Breast epithelium (tissue), 3 donors: ENCODE data around the gene RAD50.

Experiments used
- POLR2A ChIP-seq: fragments of 450-650 bp; IDR thresholded peaks from one replicate; pipeline ENCODE4 v1.6.1; 2016; ENCODE audit warnings: antibody characterized with exemption, mild to moderate bottlenecking, moderate library complexity
- TF ChIP-seq, protein P1 (sequence below), 3 donors: fragments of 450-650 bp; IDR thresholded peaks; one replicate each; pipeline ENCODE4 v1.5.1; 2016 to 2017; ENCODE audit warnings: antibody characterized with exemption in 3 of 3, mild to moderate bottlenecking in 3 of 3, moderate library complexity in 3 of 3

DNA sequence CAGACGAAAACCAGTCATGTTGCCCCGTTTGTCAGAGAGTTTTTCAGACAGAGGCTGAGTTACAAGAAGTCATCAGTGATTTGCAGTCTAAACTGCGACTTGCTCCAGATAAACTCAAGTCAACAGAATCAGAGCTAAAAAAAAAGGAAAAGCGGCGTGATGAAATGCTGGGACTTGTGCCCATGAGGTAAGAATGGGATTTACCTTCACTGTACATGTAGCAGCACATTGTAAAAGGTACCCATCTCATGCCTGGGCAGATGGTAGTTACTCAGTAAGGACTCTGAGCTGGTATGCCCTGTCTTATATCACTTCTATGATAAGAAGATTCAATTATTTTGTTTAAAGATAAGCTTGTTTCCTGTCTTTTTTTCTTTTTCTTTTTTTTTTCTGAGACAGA, 38.8 kb downstream of the RAD50 start:
- no peak for TF ChIP-seq POLR2A
- TF ChIP-seq, protein P1, sequence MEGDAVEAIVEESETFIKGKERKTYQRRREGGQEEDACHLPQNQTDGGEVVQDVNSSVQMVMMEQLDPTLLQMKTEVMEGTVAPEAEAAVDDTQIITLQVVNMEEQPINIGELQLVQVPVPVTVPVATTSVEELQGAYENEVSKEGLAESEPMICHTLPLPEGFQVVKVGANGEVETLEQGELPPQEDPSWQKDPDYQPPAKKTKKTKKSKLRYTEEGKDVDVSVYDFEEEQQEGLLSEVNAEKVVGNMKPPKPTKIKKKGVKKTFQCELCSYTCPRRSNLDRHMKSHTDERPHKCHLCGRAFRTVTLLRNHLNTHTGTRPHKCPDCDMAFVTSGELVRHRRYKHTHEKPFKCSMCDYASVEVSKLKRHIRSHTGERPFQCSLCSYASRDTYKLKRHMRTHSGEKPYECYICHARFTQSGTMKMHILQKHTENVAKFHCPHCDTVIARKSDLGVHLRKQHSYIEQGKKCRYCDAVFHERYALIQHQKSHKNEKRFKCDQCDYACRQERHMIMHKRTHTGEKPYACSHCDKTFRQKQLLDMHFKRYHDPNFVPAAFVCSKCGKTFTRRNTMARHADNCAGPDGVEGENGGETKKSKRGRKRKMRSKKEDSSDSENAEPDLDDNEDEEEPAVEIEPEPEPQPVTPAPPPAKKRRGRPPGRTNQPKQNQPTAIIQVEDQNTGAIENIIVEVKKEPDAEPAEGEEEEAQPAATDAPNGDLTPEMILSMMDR (IDR thresholded peaks at IDR 0.05): no peak
